T-helper 17 cell (primary cell): ENCODE data around the gene DDRGK1. TPM values are rescaled to one million over a fixed set of nuclear protein-coding genes. Genes with fewer than 3 reads are reported as not detected.
A peak's percentile ranks its signal among the peaks of the same experiment; 100 is the strongest.
"Not testable (repeated sequence)": the region's sequence is repeated elsewhere in the genome, so short reads cannot be mapped to it uniquely, and the experiment has no call there.

Experiments used
- ATAC-seq: fragments of 150-1000 bp; cut with Tn5 transposase; 2 replicates; pipeline ENCODE4 v1.10.0; 2021; ENCODE audit warnings: mild to moderate bottlenecking, moderate library complexity
- DNase-seq, 3 donors: peaks; one replicate each; pipeline versions ENCODE4 v3.0.0 to v3.0.0-alpha.2; 2020 to 2021
- H3K9me3 ChIP-seq: one replicate; pipeline ENCODE4 v1.7.0; 2013; ENCODE audit warnings: low read length, mild to moderate bottlenecking; ENCODE audit not compliant: control insufficient read depth, poor library complexity, severe bottlenecking
- H3K27ac Mint-ChIP-seq: one replicate; pipeline ENCODE4 v1.8.0; 2022; ENCODE audit warnings: mild to moderate bottlenecking, moderate library complexity, mixed read lengths
- H3K27me3 Mint-ChIP-seq: one replicate; pipeline ENCODE4 v1.8.0; 2022; ENCODE audit warnings: mixed read lengths
- H3K36me3 Mint-ChIP-seq: one replicate; pipeline ENCODE4 v1.8.0; 2022; ENCODE audit warnings: low read depth, mixed read lengths
- H3K4me1 Mint-ChIP-seq: one replicate; pipeline ENCODE4 v1.8.0; 2022; ENCODE audit warnings: mild to moderate bottlenecking, mixed read lengths
- H3K4me3 Mint-ChIP-seq: one replicate; pipeline ENCODE4 v1.8.0; 2022; ENCODE audit warnings: mild to moderate bottlenecking, moderate library complexity, mixed read lengths
- total RNA-seq, 4 donors: library from RNA in 2 of 4; stranded (reverse) in 2 of 4; gene quantifications; one replicate each; pipeline ENCODE4 v1.2.3 and lab custom pipeline; 2022 to 2026

Gene DDRGK1
- total RNA-seq, 2 donors from 2014 or later = 43.7 to 45.6 TPM

GRCh38 chr20:3165473-3166337 is 38.8 kb downstream of the DDRGK1 start:
- Mint-ChIP-seq H3K4me3 (peak overlapping the region; percentile 76), H3K4me1 (peaks cover 9% of the 10 kb centered on the region), H3K27me3 (peaks cover 18% of the 10 kb centered on the region), H3K36me3 (no peaks in the 10 kb centered on the region), H3K27ac (no peak overlapping the region)
- ATAC-seq (no peak), DNase-seq (no peak)
- no peaks in the 10 kb centered on the region for H3K9me3 ChIP-seq

- Mint-ChIP-seq H3K4me1 (peaks cover 8% of the 10 kb centered on the region), H3K27me3 (peaks cover 18% of the 10 kb centered on the region), H3K4me3 (peak overlapping the region; percentile 33), H3K36me3 (no peaks in the 10 kb centered on the region), H3K27ac (no peak overlapping the region)
- no peaks in the 10 kb centered on the region for H3K9me3 ChIP-seq
- no peak for DNase-seq
- no peak for ATAC-seq
Observed at GRCh38 chr20:3164763-3165410, 39.6 kb downstream of the DDRGK1 start.

GRCh38 chr20:3164043-3164762 is 40.3 kb downstream of the DDRGK1 start:
- H3K9me3 ChIP-seq = no peaks in the 10 kb centered on the region
- no peaks in the 10 kb centered on the region for H3K36me3 Mint-ChIP-seq
- peaks cover 15% of the 10 kb centered on the region for H3K27me3 Mint-ChIP-seq
- H3K4me3 Mint-ChIP-seq = peak overlapping the region; percentile 55
- ATAC-seq = no peak
- no peak for DNase-seq
- H3K27ac Mint-ChIP-seq = peak overlapping the region; percentile 57
- H3K4me1 Mint-ChIP-seq = peaks cover 11% of the 10 kb centered on the region

GRCh38 chr20:3163099-3164042 is 41.1 kb downstream of the DDRGK1 start:
- Mint-ChIP-seq H3K27me3 (peaks cover 7% of the 10 kb centered on the region), H3K4me3 (peak overlapping the region; percentile 55), H3K4me1 (peaks cover 14% of the 10 kb centered on the region), H3K27ac (peak overlapping the region; percentile 57), H3K36me3 (no peaks in the 10 kb centered on the region)
- no peak for DNase-seq
- ATAC-seq = no peak
- no peaks in the 10 kb centered on the region for H3K9me3 ChIP-seq

GRCh38 chr20:3162080-3162611 is 42.3 kb downstream of the DDRGK1 start:
- Mint-ChIP-seq H3K27ac (no peak overlapping the region), H3K4me1 (peaks cover 24% of the 10 kb centered on the region), H3K27me3 (no peaks in the 10 kb centered on the region), H3K36me3 (no peaks in the 10 kb centered on the region), H3K4me3 (no peak overlapping the region)
- no peaks in the 10 kb centered on the region for H3K9me3 ChIP-seq
- ATAC-seq = no peak
- DNase-seq = no peak

GRCh38 chr20:3161316-3162079 is 43.0 kb downstream of the DDRGK1 start:
- ATAC-seq = no peak
- Mint-ChIP-seq H3K4me1 (peaks cover 30% of the 10 kb centered on the region), H3K4me3 (no peak overlapping the region), H3K36me3 (no peaks in the 10 kb centered on the region), H3K27ac (no peak overlapping the region), H3K27me3 (no peaks in the 10 kb centered on the region)
- no peak for DNase-seq
- H3K9me3 ChIP-seq = no peaks in the 10 kb centered on the region

- no peak for DNase-seq
- peaks cover 37% of the 10 kb centered on the region for H3K4me1 Mint-ChIP-seq
Observed at GRCh38 chr20:3160418-3160817, 44.1 kb downstream of the DDRGK1 start.

GRCh38 chr20:3158968-3159431 is 45.5 kb downstream of the DDRGK1 start:
- Mint-ChIP-seq H3K4me1 (peaks cover 40% of the 10 kb centered on the region), H3K27me3 (no peaks in the 10 kb centered on the region), H3K4me3 (peak overlapping the region; percentile 98), H3K27ac (peak overlapping the region; percentile 96), H3K36me3 (peaks cover 2% of the 10 kb centered on the region)
- H3K9me3 ChIP-seq = no peaks in the 10 kb centered on the region
- ATAC-seq = peak; percentile 30
- no peak for DNase-seq

More at GRCh38 chr20:3160418-3160817, 44.1 kb downstream of the DDRGK1 start:
- Mint-ChIP-seq H3K4me3 (peak overlapping the region; percentile 21), H3K36me3 (no peaks in the 10 kb centered on the region), H3K27me3 (no peaks in the 10 kb centered on the region), H3K27ac (peak overlapping the region; percentile 96)
- no peak for ATAC-seq
- no peaks in the 10 kb centered on the region for H3K9me3 ChIP-seq

- H3K4me1 Mint-ChIP-seq = peaks cover 46% of the 10 kb centered on the region
- ATAC-seq (peak; percentile 16), DNase-seq (no peak)
- H3K27ac Mint-ChIP-seq = peak overlapping the region; percentile 96
- H3K36me3 Mint-ChIP-seq = peaks cover 3% of the 10 kb centered on the region
- peak overlapping the region; percentile 98 for H3K4me3 Mint-ChIP-seq
- H3K9me3 ChIP-seq = no peaks in the 10 kb centered on the region
- H3K27me3 Mint-ChIP-seq = no peaks in the 10 kb centered on the region
Observed at GRCh38 chr20:3157817-3158216, 46.7 kb downstream of the DDRGK1 start.

- Mint-ChIP-seq H3K4me1 (peaks cover 53% of the 10 kb centered on the region), H3K36me3 (peaks cover 3% of the 10 kb centered on the region), H3K27ac (peak overlapping the region; percentile 96), H3K27me3 (no peaks in the 10 kb centered on the region), H3K4me3 (peak overlapping the region; percentile 98)
- peak; percentile 79 for ATAC-seq
- DNase-seq = no peak
- no peaks in the 10 kb centered on the region for H3K9me3 ChIP-seq
Observed at GRCh38 chr20:3156811-3157619, 47.5 kb downstream of the DDRGK1 start.

- H3K36me3 Mint-ChIP-seq, DNase-seq, ATAC-seq, H3K27me3 Mint-ChIP-seq, H3K4me3 Mint-ChIP-seq, H3K9me3 ChIP-seq: not testable (repeated sequence)
- peak overlapping the region; percentile 67 for H3K27ac Mint-ChIP-seq
- H3K4me1 Mint-ChIP-seq = peaks cover 48% of the 10 kb centered on the region
Observed at GRCh38 chr20:3152057-3152644, 52.3 kb downstream of the DDRGK1 start.
